GM18868 (cell line): Measurements from ENCODE around the gene SLC19A3.
A peak's percentile ranks its signal among the peaks of the same experiment; 100 is the strongest.
"Not testable (repeated sequence)": the region's sequence is repeated elsewhere in the genome, so short reads cannot be mapped to it uniquely, and the experiment has no call there.

Experiments
- ATAC-seq: cut with Tn5 transposase; IDR thresholded peaks from one replicate; pipeline ENCODE4 v1.9.1; 2021; ENCODE audit warnings: mild to moderate bottlenecking, moderate library complexity; ENCODE audit not compliant: unreplicated experiment

Gene SLC19A3

DNA sequence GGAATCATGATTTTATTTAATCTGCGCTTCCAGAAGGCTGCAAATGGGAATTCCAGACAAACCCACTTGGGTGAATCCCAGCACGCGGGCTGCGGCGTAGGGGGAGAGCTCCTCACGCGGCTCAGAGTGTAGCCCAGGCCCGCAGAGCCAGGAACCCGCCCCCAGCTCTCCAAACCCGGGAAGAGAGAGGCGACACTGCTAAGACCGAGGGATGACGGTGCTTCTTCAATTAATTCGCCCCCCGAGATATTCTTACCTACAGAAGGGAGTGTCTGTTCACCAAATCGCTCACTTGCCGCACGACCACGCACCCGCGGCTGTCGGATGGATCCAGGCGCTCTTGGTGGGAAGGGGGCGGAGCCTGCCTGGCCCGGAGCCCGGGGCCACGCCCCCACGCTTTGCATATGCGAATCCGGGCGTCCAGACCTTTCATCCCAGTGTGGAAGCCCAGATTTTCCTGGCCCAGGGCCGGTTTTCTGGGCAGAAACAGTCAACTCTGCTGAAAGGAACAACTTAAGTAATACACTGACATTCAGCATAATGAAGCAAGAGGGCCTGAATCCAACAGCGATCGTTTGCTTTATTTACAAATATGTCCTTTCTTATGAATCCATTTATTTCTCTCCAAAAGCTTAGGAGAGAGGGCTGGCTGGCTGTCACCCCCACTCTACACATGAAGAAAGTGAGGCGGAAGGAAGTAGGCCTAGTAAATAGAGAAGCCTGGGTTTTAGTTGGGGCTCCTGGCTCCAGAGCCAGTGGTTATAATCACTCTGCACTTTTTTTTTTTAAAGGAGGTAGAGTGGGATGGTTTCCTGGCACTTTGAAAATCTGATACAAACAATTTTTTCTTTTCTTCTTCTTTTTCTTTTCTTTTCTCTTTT, at the start of gene SLC19A3:
TSS of gene SLC19A3 (minus strand) at position 342 of the 881 bp plus-strand sequence. CDS start 15,710 bp downstream, outside the sequence.
- ATAC-seq = no peak

DNA sequence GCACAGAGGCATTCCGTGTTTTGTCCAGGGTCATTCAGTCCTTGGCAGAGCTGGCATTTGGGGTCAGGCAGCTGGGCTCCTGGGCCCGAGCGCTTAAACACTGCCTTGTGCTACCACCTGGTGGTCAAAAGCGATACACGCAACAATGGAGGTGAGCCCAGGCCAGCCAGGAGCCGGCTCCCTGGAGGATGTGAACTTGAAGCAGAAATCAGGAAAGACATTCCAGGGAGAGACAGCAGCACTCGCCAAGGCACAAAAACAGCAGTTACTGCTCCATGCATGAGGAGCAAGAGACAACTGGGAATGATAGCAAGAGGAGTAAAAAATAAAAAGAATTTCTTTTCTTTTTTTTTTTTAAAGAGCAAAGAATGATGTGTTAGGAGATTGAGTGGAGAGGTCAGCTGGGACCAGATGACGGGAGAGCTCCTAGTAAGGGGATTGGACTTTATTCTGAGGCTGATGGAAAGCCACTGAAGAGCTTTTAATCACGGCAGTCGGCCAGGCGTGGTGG, 48.6 kb upstream of the SLC19A3 start:
- peak; percentile 98 for ATAC-seq

DNA sequence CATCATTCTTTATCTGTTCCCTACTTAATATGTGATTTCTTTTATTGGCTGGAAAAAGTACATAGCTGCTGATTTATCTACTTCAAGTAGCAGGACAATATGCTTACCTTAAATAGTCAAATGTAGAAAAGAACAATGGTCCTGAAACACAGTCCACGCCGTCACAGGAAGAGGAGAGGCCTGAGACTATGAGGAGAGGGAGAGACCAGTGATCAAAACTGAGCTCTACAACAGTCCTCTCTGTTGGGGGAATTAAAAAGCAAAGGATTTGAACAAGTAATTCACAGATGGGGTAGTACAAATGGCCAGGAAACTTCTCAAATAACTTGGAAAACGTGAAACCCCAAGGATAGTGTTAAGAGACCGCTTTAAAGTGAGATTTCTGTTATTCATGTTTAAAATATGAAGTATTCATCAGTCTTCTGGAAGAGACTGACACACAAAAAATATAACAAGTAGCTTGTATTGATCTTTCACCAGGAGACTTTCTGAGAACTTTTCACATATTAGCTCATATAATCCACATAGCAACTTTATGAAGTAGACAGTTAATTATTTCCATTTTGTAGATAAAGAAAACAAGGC, 48.1 kb upstream of the SLC19A3 start:
- ATAC-seq = peak; percentile 24

DNA sequence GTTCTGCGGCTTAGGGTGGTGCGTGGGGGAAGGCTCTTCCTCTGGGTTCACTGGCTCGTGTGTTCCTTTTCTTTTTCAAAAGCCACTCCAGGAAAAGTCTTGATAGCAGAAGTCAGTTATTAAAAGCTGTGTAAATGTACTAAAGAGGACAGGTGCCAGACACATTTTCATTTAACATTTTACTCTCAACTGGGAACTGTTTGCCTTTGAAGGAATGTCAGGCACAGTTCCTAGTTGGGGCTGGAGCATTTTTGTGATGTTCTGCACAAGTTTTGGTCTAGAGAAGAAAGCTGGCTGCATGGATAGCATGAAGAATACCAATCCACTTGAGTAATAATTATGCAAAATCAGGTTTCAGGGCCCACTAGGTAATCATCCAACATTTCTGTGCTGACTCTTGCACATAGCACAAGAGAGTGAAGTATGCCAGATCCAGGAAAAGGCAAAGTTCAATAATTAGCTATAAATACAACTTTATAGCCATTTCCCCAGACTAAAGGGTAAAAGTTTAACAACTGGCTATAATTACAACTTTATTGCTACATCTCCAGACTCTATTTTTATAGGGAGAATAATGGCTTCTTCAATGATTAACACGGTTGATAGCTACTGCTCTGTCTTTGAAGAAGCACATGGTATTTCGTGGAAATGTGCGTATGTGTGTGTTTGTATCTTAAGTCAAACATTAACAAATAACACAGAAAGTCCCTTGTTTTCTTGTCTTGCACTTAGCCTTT, 44.1 kb upstream of the SLC19A3 start:
- no peak for ATAC-seq

DNA sequence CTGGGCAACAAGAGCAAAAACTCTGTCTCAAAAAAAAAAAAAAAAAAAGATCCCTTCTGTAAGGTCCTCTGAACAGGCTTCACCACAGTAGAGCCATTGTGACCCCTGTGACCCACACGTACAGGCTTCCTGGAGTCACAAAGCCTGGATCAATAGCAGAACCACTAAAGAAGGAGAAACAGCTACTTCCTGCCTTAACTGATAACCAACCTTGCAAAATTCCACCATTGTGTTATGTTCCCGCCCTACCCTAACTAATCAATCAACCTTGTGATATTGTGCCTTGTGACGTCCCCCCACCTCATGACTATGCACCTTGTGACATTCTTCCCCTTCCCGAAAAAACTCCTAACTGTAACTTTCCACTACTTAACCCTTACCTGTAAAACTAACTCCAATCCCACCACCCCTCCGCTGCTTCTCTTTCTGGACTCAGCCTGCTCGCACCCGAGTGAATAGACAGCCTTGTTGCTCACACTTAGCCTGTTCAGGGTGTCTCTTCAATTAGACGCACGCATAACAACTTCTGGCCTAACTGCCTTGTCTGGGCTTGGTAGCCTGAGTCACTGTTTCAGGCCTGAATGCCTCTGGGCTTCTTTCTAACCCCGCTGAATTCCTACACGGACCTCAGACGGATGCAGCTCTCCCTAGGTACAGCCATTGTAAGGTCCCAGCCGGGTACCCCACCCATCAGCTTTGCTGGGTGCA, 41.7 kb upstream of the SLC19A3 start:
- ATAC-seq = no peak

DNA sequence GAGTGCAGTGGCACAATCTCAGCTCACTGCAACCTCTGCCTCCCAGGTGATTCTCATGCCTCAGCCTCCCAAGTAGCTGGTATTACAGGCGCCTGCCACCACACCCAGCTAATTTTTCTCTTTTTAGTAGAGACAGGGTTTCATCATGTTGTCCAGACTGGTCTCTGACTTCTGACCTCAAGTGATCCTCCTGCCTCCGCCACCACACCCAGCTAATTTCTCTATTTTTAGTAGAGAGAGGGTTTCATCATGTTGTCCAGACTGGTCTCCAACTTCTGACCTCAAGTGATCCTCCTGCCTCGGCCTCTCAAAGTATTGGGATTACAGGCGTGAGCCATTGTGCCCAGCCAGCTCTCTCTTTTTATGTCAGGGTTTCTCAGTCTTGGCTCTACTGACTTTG, 38.4 kb upstream of the SLC19A3 start:
- ATAC-seq = not testable (repeated sequence)

DNA sequence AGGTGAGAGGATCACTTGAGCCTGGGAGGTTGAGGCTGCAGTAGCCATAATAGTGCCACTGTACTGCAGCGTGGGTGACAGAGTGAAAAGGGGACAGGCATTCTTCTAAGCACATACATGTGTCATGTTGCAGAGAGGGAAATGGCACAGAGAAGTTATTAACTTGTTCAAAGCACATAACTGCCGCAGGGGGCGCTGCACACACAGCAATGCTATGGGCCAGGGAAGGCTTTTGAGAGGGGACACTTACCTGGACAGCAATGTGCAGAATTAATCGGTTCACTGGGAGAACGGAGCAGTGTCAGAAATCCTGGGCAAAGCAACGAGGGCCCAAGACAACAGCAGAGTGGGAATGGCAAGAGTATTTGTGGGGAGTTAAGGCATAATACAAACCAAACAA, 30.3 kb upstream of the SLC19A3 start:
- ATAC-seq = no peak

DNA sequence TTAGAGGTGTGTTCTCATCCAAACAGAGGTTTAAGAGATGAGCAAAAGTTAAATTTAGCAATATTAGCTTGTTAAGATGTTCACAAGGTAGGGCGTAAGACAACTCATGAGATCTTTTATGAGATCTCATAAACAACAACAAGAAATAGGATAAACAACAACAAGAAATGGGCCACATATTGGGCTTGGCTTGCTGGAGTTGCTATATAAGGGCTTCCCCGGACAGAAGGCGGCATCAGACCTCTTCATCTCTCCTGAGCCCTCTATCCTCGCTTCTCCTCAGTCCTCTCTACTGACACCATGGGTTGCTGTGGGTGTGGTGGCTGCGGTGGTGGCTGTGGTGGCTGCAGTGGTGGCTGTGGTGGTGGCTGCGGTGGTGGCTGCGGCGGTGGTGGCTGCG, 27.8 kb upstream of the SLC19A3 start, which contains the start of gene SCYGR8:
TSS of gene SCYGR8 (plus strand) at position 301 of the 400 bp plus-strand sequence. CDS start at position 301, 0 bp downstream.
- no peak for ATAC-seq

DNA sequence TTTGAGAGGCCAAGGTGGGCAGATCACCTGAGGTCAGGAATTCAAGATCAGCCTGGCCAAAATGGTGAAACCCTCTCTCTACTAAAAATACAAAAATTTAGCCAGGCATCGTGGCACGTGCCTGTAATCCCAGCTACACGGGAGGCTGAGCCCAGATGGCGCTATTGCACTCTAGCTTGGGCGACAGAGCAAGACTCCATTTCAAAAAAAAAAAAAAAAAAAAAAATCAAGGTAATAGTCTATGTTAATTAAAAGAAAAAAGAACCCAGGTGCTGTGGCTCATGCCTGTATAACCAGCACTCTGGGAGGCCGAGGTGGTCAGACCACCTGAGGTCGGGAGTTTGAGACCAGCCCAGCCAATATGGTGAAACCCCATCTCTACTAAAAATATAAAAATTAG, 22.9 kb upstream of the SLC19A3 start:
- not testable (repeated sequence) for ATAC-seq

DNA sequence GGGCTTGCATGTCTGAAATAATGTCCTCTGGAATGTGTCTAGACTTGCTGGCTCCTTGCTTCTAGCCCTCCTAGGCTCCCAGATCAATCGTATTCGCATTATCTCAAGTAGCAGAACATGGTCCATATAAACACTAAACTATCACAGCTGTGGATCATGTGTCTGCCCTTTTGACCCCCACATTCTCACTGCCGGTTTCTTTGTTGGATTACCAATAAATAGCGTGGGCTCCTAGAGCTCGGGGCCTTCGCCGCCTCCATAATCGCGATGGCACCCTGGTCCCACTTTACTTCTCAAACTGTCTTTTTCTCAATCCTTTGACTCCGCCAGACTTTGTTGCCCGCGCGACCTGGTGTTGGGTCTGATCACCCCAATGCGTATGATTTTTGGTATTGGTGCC, 21.5 kb upstream of the SLC19A3 start:
- ATAC-seq = no peak

DNA sequence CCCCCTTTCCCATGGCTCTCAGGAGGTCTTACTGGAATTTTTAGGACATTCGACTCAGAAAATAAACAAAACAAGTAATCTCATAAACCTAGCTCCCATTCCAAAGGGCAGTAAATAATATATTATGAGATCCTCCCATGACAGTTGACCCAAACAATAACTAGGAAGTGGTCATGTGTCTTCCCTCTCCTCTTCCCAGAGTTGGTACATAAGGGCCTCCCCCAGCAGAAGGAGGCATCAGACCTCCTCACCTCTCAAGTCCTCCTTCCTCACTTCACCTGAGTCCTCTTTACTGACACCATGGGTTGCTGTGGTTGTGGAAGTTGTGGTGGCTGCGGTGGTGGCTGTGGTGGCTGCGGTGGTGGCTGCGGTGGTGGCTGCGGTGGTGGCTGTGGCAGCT, 10.2 kb upstream of the SLC19A3 start, which contains the start of gene SCYGR7:
TSS of gene SCYGR7 (plus strand) at position 301 of the 400 bp plus-strand sequence. CDS start at position 301, 0 bp downstream.
- no peak for ATAC-seq

DNA sequence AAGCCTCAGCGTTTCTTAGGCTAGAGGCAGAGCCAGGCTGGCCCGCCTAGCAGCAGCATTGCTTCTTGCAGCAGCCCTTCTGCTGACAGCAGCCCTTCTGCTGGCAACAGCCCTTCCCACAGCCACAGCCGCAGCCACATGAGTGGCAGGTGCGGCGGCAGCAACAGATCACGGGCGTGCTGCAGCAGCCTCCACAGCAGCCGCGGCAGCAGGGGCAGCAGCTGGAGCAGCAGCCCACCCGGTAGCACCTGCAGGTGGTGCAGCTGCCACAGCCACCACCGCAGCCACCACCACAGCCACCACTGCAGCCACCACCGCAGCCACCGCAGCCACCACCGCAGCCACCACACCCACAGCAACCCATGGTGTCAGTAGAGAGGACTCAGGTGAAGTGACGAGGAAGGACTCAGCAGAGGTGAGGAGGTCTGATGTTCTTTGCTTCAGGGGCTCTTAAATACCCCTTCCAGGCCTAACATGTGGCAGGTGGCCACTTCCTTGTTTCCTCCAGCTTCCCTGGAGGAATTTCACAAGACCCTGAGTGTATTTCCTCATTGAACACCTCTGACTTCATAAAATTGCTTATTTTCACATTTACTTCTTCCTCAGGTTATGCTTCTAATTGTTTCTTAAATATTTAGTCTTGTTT, 6.7 kb upstream of the SLC19A3 start, which contains the start of gene SCYGR6:
TSS of gene SCYGR6 (minus strand) at position 364 of the 646 bp plus-strand sequence. CDS start at position 364, 0 bp downstream.
- no peak for ATAC-seq

DNA sequence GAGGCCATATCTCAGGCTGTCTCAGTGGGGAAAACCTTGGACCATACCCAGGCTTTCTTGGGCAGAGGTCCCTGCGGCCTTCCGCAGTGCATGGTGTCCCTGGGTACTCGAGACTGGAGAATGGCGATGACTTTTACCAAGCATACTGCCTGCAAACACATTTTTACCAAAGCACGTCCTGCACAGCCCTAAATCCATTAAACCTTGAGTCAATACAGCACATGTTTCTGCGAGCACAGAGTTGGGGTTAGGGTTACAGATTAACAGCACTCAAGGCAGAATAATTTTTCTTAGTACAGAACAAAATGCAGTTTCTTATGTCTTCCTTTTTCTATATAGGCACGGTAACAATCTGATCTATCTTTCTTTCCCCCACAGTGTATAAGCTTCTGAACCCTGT, 5.0 kb upstream of the SLC19A3 start:
- ATAC-seq = not testable (repeated sequence)

DNA sequence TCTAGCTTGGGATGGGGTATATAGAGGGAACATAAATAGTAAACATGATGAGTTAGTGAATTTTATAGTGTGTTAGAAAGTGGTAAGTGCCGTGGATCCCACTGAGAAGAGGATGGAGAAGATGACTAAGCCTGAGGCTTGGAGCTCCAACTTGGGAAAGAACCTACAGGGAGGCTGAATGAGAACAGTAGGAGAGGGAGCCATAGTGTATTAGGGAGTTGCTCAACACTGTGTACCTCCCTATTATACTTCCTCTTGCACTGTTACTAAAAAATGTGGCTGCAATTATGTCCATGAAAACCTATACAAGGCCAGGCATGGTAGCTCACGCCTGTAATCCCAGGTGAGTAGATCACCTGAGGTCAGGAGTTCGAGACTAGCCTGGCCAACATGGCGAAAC, 2.9 kb upstream of the SLC19A3 start:
- ATAC-seq = no peak

DNA sequence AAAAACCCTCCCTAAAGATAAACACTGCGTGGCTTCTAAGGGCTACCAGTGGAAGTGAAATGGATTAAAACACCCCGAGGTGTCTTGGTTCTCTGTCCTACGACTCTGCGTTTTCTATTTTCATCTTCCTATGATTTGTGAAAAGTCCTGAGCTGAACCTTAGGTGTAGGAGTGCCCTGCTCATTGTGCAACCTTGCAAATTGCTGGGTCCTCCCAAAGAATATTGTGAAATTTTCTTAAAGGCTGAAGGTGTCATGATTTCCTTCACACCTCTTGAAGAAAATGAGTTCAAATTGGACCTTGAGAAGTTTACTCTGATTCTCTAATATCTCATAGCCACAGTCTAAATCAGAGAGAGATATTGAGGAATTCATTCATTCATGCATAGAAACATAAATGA, 1.8 kb upstream of the SLC19A3 start:
- ATAC-seq = no peak

DNA sequence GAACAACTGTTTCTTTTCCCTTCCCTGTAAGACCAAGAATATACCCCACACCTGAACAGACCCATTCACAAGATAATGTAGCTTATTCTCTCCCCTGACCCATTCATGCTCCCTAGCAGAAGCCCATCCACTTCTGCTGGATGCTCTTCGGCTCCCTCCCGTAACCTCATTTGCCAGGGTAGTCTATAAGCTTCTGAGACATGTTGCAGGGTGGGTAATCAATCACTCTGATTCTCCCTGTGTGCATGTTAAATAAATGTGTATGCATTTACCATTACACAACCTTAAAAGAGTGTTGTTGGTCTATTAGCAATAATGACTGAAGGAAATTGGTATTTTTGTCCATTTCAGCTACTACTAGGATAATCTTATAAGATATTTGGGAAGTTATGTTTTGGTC, 1.3 kb downstream of the SLC19A3 start:
- ATAC-seq = no peak

DNA sequence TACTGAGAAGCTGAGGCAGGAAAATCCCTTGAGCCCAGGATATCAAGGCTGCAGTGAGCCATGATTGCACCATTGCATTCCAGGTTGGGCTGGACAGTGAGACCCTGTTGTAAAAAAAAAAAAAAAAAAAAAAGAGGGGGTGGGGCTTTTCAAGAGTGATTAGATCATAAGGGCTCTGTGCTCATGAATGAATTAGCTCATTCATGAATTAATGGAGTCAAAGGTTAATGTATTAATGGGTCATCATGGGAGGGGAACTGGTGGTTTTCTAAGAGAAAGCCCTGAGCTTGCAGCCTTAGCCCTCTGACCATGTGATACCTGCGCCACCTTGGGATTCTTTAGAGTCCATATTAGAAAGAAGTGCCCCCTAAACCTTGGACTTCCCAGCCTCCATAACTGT, 4.5 kb downstream of the SLC19A3 start:
- no peak for ATAC-seq

DNA sequence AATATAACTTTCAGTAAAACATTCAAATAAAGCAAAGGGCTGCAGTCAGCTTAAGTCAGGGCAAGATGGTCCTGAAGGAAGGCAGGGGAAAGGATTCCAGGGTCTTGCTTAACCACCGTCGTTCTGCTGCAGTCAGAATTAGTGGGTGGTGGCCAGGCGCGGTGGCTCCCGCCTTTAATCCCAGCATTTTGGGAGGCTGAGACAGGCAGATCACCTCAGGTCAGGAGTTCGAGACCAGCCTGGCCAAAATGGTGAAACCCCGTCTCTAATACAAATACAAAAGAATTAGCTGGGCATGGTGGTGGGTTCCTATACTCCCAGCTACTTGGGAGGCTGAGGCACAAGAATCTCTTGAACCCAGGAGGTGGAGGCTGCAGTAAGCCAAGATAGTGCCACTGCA, 6.8 kb downstream of the SLC19A3 start:
- no peak for ATAC-seq

DNA sequence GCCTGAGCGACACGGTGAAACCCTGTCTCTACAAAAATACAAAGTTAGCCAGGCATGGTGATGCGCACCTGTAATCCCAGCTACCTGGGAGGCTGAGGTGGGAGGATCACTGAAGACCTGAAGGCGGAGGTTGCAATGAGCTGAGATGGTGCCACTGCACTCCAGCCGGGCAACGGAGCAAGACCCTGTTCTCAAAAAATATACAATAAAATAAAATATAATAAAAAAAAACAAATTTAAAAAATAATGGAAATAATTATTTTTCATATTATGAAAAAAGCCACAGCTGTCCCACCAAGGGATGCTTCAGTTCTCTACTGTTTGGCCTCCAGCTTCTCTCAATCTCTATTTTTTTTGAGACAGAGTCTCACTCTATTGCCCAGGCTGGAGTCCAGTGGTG, 10.4 kb downstream of the SLC19A3 start:
- ATAC-seq = no peak

DNA sequence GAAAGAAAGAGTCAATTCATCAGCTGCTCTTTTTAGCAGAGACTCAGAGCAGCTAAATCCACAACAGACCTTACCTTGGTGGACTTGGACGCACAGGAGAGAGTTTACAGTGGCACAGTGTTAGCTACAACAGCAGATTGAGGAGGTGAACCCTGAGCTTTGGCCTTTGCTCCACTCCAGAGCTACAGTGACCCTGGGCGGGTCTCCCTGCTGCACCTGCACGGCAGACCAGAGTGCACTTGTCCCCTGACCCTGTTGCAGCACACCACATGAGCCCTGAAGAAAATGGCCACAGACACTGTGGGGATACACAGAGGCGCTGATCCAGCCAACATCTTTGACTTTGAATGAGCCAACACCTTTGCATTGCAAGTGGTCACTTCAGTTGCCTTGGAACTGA, 11.0 kb downstream of the SLC19A3 start:
- ATAC-seq = no peak
